Stimulated activated CD4-positive, alpha-beta T cell treated with anti-CD3 and anti-CD28 coated beads, Interleukin-12 subunit alpha, Interleukin-12 subunit beta, amount 100 ng/mL, for 24 hours (primary cell): ENCODE results near the gene ITFG1.
"Not testable (repeated sequence)": the region's sequence is repeated elsewhere in the genome, so short reads cannot be mapped to it uniquely, and the experiment has no call there.

Experiments
- DNase-seq, 2 experiments: peaks; one replicate each; pipeline ENCODE4 v3.0.0-alpha.2; 2020; ENCODE audit warnings: low read depth in 2 of 2

Gene ITFG1

DNA sequence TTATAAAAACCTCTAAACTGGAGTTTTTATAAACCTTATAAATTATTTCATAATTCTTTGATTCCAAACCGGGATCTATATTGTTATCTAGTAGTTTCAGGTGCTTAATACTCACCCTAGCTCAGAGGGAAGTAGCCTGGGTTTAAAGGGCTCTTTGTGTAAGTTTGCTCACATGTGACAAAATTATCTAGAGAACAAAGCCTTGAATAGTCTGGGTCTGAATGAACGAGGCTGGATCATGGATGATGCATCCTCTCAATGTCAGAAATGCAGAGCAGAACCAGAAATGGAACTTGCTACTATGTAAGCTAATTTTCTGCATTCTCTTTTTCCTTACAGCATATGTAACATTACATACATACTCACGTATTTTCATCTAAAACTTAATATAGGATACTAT, 213.2 kb downstream of the ITFG1 start:
- DNase-seq: no peak

- DNase-seq: no peak
These were observed 216.7 kb downstream of the ITFG1 start for GRCh38 chr16:47244206-47244605.

DNA sequence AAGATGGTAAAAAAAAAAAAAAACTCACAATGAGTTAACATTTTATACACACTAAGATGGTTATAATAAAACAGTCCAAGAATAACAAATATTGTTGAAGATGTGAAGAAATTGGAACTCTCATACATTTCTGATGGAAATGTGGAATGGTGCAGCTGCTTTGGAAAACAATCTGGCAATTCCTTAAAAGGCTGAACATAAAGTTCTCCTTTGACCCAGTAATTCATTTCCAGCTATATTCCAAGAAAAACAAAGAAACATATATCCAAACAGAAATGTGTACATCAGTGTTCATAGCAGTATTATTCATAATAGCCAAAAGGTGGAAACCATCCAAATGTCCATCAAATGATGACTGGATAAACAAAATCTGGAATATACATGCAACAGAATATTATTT, 219.8 kb downstream of the ITFG1 start:
- no peak for DNase-seq

DNA sequence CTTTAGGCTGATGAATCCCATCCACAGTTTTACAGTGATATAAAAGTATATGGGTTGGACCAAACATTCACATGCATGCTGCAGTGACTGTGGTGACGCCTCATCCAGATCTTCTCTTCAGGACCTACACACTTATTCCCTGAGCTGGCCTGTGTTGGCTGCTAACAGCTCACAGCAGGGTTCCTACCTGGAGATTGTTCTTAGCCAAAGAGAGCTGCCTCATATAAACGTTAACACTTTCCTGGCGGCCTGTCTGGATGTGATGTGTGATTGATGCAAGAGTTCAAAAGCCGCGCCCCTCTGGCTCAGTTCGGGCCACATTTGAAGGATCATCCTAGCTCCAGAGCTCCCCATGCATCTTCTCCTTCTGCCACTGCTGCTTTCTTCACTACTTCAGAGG, 224.1 kb downstream of the ITFG1 start:
- DNase-seq: no peak

- DNase-seq: no peak
These were observed 230.6 kb downstream of the ITFG1 start for GRCh38 chr16:47230296-47230695.

DNA sequence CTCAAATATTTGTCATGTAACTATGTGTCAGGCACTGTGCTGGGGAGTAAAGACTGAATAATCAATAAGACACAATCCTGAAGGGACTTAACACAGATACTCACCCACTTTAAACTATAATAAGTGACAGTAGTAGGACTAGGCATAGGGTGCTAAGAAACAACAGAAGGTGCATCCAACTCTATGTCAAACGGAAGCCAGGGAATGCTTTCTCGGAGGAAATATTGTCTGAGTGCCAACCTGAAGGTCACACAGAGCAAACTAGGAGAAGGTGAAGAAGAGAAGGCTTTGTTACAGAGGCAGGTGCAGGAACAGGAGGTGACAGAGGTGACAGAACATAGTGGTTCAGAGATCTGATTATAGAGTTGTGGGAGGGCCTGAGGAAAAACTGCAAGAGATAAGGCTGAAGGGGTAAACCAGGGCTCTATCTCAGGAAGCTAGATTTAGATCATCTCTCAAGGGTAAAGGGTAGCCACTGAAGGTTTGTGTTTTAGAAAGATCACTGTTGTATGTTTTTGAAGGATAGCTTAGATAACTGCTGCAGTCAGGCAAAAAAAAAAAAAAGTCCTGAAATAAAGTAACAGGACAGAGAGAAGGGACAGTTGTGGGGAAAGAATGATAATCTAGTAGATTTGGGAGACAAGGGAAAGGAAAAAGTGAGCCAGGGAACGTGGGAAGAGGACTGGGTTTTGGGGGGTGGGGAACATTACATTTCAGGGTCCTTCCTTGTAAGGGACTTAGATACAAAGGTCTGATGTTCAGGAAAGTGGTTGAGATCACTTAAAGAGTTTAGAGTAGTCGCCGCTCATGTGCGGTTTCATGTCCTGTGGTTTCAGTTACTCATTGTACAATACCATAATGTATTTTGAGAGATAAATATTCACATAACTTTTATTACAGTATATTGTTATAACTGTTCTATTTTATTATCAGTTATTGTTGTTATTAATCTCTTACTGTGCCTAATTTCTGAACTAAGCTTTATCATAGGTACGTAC, 231.5 kb downstream of the ITFG1 start:
- no peak for DNase-seq

- DNase-seq: no peak
These were observed 232.6 kb downstream of the ITFG1 start for GRCh38 chr16:47228241-47228640.

DNA sequence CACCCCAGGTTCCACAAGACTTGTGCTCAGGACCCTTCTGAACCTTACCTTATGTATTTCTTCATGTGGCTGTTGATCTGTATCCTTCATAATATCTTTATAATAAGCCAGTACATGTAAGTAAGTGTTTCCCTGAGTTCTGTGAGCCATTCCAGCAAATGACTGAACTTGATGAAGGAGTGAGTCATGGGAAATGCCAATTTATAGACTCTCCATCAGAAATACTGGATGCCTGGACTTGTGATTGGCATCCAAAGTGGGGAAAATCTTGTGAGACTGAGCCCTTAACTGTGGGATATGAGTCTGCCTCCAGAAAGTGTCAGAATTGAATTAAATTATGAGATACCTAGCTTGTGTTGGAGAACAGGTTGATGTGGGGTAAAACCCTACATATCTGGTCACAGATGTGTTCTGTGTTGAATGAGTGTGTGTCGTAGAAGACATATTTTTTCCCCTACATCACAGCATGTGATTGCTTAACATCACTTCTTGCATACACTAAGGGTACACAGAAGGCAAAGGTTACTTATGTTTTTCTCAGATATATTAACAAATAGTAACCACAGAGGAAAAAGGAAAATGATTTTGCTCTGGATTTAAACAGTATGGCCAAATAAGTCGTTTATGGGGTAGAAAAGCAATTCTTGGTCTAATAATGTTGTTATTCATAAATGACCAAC, 247.0 kb downstream of the ITFG1 start:
- no peak for DNase-seq

DNA sequence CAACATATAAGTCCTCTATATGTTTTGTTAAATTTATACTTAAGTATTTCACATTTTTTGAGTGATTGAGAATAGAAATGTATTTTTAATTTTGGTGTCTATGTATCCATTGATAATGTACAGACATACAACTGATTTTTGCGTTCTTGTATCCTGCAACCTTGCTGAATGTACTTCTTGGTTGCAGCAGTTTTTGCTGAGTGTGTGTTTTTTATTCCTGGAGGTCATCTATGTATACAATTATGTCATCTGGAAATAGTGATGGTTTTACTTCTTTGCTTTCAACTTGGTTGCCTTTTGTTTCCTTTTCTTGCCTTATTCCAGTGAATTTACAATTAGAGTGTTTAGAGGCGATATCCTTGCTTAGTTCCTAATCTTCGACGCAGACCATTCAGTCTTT, 249.6 kb downstream of the ITFG1 start:
- no peak for DNase-seq

DNA sequence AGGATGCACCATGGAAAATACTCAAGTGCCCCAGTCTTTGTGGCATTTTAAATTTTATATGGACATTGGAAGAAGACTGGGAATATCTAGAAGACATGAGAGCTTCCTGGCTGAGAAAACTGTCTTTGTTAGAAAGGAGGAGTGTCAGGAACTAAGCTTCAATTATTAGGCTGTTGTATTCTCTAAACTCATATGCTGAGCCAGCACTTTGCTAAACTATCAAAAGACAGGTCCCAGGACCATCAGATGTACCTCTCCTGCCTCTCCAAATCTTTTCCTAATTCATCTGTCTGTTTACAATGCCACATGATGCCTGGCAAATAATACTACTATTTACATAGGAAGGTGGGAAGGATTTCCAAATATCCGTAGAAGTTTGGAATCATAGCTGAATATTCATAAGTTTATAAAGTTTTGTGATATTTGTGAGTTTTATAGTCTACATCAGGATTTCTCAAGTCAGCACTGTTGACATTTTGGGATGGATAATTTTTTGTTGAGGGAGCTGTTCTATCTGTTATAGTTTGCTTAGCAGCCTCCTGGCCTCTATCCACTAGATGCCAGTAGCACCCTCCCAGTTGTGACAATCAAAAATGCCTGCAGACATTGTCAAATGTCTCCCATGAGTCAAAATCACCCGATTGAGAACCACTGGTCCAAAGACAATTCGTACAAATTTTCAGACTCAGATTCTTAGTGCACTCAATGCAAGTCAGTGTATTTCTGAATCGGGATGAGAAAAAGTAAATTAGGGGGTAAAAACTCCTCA, 255.9 kb downstream of the ITFG1 start:
- no peak for DNase-seq

- not testable (repeated sequence) for DNase-seq
These were observed 257.4 kb downstream of the ITFG1 start for GRCh38 chr16:47203433-47203832.

DNA sequence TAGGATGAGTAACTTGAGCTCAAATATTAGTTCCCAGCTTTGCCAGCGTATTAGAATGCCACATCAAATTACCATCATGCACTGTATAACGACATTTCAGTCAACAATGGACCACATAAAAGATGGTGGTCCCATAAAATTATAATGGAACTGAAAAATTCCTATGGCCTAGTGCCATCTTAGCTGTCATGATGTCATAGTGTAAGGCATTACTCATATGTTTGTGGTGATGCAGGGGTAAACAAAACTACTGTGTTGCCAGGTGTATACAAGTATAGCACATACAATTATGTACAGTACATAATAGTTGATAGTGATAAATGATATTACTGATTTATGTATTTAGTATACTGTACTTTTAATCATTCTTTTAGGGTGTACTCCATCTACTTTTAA, 262.7 kb downstream of the ITFG1 start:
- DNase-seq: no peak

- no peak for DNase-seq
These were observed 263.2 kb downstream of the ITFG1 start for GRCh38 chr16:47197536-47198179.

GRCh38 chr16:47196457-47196856, 264.4 kb downstream of the ITFG1 start:
- no peak for DNase-seq

DNA sequence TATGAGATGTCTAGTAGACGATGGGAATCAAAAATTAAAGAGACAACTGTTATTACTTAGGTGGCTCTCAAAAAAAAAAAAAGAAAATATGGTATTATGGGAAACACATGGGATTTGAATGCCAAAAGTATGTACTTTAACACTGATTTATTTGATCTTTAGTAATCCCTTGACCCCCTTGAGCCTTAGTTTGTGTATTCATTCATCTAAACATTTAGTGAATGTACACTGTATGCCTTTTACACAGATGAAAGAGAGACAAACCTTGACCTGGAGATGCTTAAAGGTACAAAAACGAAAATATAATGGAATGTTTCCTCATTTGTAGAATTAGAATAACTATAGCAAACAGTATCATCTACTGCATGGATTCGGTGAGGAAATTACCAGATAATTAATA, 278.5 kb downstream of the ITFG1 start:
- no peak for DNase-seq

- DNase-seq: not testable (repeated sequence)
These were observed 279.8 kb downstream of the ITFG1 start for GRCh38 chr16:47181066-47181465.

DNA sequence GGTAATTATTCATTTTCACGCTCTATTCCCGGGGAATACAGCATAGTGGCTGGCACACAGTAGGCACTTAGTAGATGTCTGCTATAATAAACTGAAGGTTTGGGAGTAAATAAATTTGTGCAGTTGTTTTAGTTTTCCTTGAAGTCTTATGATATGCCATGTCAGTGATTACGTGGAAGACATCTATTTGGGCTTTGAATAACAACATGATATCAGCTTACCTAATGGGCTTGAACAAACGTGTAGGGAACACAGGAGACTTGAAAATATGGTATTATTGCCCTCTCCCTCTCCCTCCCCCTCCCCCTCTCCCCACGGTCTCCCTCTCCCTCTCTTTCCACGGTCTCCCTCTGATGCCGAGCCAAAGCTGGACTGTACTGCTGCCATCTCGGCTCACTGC, 280.8 kb downstream of the ITFG1 start:
- no peak for DNase-seq

- DNase-seq: no peak
These were observed 285.7 kb downstream of the ITFG1 start for GRCh38 chr16:47175152-47175551.

DNA sequence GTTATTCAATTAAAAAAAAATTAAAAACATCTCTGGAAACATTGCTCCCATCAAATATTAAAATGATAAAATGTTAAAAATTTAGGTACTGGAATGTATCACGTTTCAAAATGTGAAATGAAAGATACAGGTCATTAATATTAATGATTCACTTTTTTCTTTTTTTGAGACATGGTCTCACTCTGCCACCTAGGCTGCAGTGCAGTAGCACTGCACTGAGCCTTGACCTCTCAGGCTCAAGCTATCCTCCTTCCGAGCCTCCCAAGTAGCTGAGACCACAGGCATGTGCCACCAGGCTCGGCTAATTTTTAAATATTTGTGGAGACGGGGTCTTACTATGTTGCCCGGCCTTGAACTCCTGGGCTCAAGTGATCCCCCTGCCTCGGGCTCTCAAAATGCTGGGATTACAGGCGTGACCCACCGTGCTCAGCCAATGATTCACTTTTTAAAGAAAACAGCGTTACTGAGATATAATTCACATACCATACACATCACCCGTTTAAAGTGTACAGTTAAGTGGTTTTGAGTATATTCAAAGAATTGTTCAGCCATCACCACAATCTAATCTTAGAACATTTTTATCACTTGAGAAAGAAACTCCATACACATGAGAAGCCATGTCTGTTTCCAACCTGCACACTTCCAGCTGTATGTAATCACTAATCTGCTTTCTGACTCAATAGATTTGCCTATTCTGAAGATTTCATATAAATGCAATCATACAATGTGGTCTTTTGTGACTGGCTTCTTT, 298.0 kb downstream of the ITFG1 start:
- no peak for DNase-seq

DNA sequence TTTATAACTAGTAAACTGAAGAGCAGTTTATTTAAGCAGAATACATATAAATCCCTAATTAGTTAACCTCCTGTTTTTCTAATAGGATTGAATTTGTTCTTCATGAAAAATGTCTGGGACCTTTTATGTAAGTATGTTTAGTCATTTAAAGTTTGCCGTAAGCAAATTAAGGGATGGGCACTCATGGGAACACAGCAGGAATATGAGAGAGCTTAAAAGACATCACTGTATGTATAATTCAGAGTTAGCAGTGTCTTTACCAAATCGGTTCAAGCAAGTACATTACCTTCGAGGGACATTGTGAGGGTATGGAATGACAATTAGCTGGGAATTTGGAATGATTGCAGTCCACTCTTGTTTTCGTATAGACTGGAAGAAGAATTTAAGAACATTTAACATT, 299.4 kb downstream of the ITFG1 start:
- DNase-seq: no peak

DNA sequence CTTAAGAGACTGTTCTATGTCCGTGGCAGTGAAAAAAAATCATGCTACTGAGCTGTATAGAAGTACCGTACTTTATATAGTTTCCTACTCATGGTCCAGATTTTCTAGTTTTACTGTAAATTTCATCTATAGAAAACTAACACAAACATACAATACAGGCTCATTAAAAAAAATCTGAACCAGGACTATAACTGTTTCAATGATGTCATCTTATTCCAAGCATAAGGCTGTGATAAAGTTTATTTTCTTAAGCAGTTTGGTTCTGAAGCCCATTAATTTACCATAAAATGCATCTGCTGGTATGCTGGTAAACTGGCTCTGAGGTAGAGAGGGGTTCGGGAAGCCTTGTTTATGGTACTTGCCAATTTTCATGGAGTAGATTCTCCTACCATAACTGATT, 300.4 kb downstream of the ITFG1 start:
- no peak for DNase-seq
